GM12878 (cell line): ENCODE measurements around the gene MBOAT1. TPM values are rescaled to one million over a fixed set of nuclear protein-coding genes. Genes with fewer than 3 reads are reported as not detected.

Experiments
- ATAC-seq: fragments of 200-7000 bp; cut with Tn5 transposase; 3 replicates; pipeline ENCODE4 v1.9.1; 2020; ENCODE audit warnings: mild to moderate bottlenecking, moderate library complexity
- BruUV-seq: library from RNA; stranded (reverse); fragments of 400-500 nt; replicated peaks from 2 replicates; lab custom pipeline; 2021; lab: Mats Ljungman, UMichigan
- CTCF ChIA-PET: fragments of 300-600 bp; sonication (Branson Sonifier 250); formaldehyde crosslinking; extraction: SDS; loops from one replicate; lab custom pipeline; 2021; ENCODE audit warnings: inconsistent platforms; lab: Yijun Ruan, JAX
- POLR2A ChIA-PET: fragments of 350-600 bp; formaldehyde crosslinking; extraction: SDS; loops from one replicate; lab custom pipeline; 2021; ENCODE audit warnings: inconsistent platforms; lab: Charles Lee
- RAD21 ChIA-PET: fragments of 300-600 bp; sonication (Branson Sonifier 250); formaldehyde crosslinking; loops from one replicate; lab custom pipeline; 2023; ENCODE audit warnings: antibody characterized with exemption; ENCODE audit not compliant: unreplicated experiment; lab: Charles Lee
- SMC1A ChIA-PET: fragments of 300-600 bp; sonication (Branson Sonifier 250); formaldehyde crosslinking; loops from one replicate; lab custom pipeline; 2023; ENCODE audit not compliant: unreplicated experiment, uncharacterized antibody; lab: Charles Lee
- DNase-seq: peaks from one replicate; pipeline ENCODE4 v3.0.0-alpha.2; 2011; ENCODE audit warnings: low read depth, low spot score
- FAIRE-seq: peaks from 3 replicates; lab custom pipeline; 2011; peaks lifted over from hg19 to GRCh38; lab: Jason Lieb, UNC
- H2AFZ ChIP-seq: 2 replicates; pipeline ENCODE4 v1.6.0; 2011; ENCODE audit warnings: low read depth, low read length, control low read depth; ENCODE audit not compliant: control insufficient read depth
- H3K27ac ChIP-seq: 2 replicates; pipeline ENCODE4 v1.5.1; 2011; ENCODE audit warnings: control low read depth; ENCODE audit not compliant: control insufficient read depth, insufficient read depth
- H3K27me3 ChIP-seq, 2 experiments: replicated peaks in 1 of 2; 2 replicates each; pipeline versions ENCODE4 v1.6.0 to v1.6.1; 2011; ENCODE audit warnings: low read length in 1 of 2; ENCODE audit not compliant: control insufficient read depth in 2 of 2, insufficient read depth in 2 of 2
- H3K36me3 ChIP-seq, 2 experiments: 2 replicates each; pipeline ENCODE4 v1.5.1; 2011; ENCODE audit warnings: low read length in 1 of 2; ENCODE audit not compliant: control insufficient read depth in 2 of 2, insufficient read depth in 2 of 2
- H3K4me1 ChIP-seq: 2 replicates; pipeline ENCODE4 v1.6.1; 2011; ENCODE audit warnings: mild to moderate bottlenecking, low read length, moderate library complexity, mixed read lengths; ENCODE audit not compliant: control insufficient read depth, insufficient read depth
- H3K4me2 ChIP-seq: 2 replicates; pipeline ENCODE4 v1.6.0; 2011; ENCODE audit warnings: control low read depth; ENCODE audit not compliant: control insufficient read depth, insufficient read depth
- H3K4me3 ChIP-seq: fragments of 200-600 bp; sonication (generic); 2 replicates; pipeline ENCODE4 v1.5.1; 2016
- H3K79me2 ChIP-seq: 2 replicates; pipeline ENCODE4 v1.6.0; 2011; ENCODE audit warnings: low read length; ENCODE audit not compliant: control insufficient read depth, insufficient read depth
- H3K9ac ChIP-seq: 2 replicates; pipeline ENCODE4 v1.8.0; 2011; ENCODE audit warnings: low read length, control low read depth, mixed read lengths; ENCODE audit not compliant: control insufficient read depth, insufficient read depth
- H3K9me3 ChIP-seq: replicated peaks from 3 replicates; pipeline ENCODE4 v1.5.1; 2011; ENCODE audit warnings: mild to moderate bottlenecking, low read length; ENCODE audit not compliant: control insufficient read depth, insufficient read depth
- H4K20me1 ChIP-seq: 2 replicates; pipeline ENCODE4 v1.6.0; 2011; ENCODE audit not compliant: control insufficient read depth, insufficient read depth
- BACH1 ChIP-seq: fragments of 450-650 bp; IDR thresholded peaks from 2 replicates; pipeline ENCODE4 v1.6.1; 2017; ENCODE audit warnings: mild to moderate bottlenecking, borderline replicate concordance
- BRCA1 ChIP-seq: IDR thresholded peaks from 2 replicates; pipeline ENCODE4 v1.6.1; 2011; ENCODE audit warnings: low read depth, low read length, improper control_type of control experiment
- CBFB ChIP-seq: IDR thresholded peaks from 2 replicates; pipeline ENCODE4 v1.6.1; 2016; ENCODE audit warnings: antibody characterized with exemption, low read depth
- DPF2 ChIP-seq: fragments of 450-650 bp; IDR thresholded peaks from 2 replicates; pipeline ENCODE4 v1.6.1; 2017; ENCODE audit warnings: mild to moderate bottlenecking
- IRF4 ChIP-seq: IDR thresholded peaks from 2 replicates; pipeline ENCODE4 v1.6.1; 2011; ENCODE audit warnings: low read depth, low read length
- MEF2A ChIP-seq: IDR thresholded peaks from 2 replicates; pipeline ENCODE4 v1.6.1; 2011; ENCODE audit warnings: low read depth, mild to moderate bottlenecking, low read length, moderate library complexity; ENCODE audit not compliant: insufficient read depth
- NFXL1 ChIP-seq: fragments of 450-650 bp; IDR thresholded peaks from 2 replicates; pipeline ENCODE4 v1.6.1; 2017; ENCODE audit warnings: antibody characterized with exemption, mild to moderate bottlenecking, borderline replicate concordance
- NKRF ChIP-seq: fragments of 450-650 bp; conservative IDR thresholded peaks from 2 replicates; pipeline ENCODE4 v1.6.1; 2017; ENCODE audit warnings: mild to moderate bottlenecking, moderate library complexity
- NR2C2 ChIP-seq: IDR thresholded peaks from 2 replicates; pipeline ENCODE4 v1.6.1; 2011; ENCODE audit warnings: borderline replicate concordance, low read depth; ENCODE audit not compliant: control insufficient read depth, insufficient read length
- STAT3 ChIP-seq: IDR thresholded peaks from 2 replicates; pipeline ENCODE4 v1.6.1; 2011; ENCODE audit warnings: low read depth, low read length, improper control_type of control experiment
- TAF1 ChIP-seq: IDR thresholded peaks from 2 replicates; pipeline ENCODE4 v1.6.1; 2011; ENCODE audit warnings: mild to moderate bottlenecking, low read depth, low read length, borderline replicate concordance
- TCF7 ChIP-seq: IDR thresholded peaks from 2 replicates; pipeline ENCODE4 v1.6.1; 2014; ENCODE audit warnings: antibody characterized with exemption, borderline replicate concordance
- ZNF274 ChIP-seq: IDR thresholded peaks from one replicate; pipeline ENCODE4 v1.8.0; 2011; ENCODE audit not compliant: insufficient read length, insufficient read depth
- WGBS: methylation state at CpG from one replicate; pipeline ENCODE4 v1.1.6; 2016; ENCODE audit warnings: low lambda C conversion rate; ENCODE audit not compliant: insufficient replicate concordance, insufficient coverage; ENCODE audit errors: missing lambda C conversion rate; 5-methylcytosine and 5-hydroxymethylcytosine counted together
- in situ Hi-C: fragments of 300-500 bp; cut with MboI; formaldehyde crosslinking; loops from 9 replicates; pipeline ENCODE4 v1.14.3; 2018; ENCODE audit warnings: mixed read lengths
- intact Hi-C: fragments of 100-400 bp; cut with micrococcal nuclease; formaldehyde crosslinking; loops from one replicate; pipeline ENCODE4 v1.14.2; 2022; ENCODE audit not compliant: unreplicated experiment
- polyA plus RNA-seq, 11 experiments: library from polyadenylated mRNA; depleted of rRNA in 4 of 11; unstranded in 6 of 11; stranded (reverse) in 5 of 11; fragments of >200 nt; fragmentation: Nextera tagmentation in 4 of 11; fragmentation: Illumina TruSeq in 1 of 11; extraction: Ambion mirVana in 4 of 11; extraction: Trizol in 1 of 11; gene quantifications; 1 replicate in 1 of 11; 2 replicates in 10 of 11; pipeline versions ENCODE4 v1.2.1 to v1.2.3, GENCODE V29; 2011 to 2016; ENCODE audit warnings: inconsistent platforms in 2 of 11, missing spikeins in 2 of 11, low read depth in 1 of 11
- total RNA-seq, 4 experiments: library from RNA; depleted of rRNA in 3 of 4; stranded (reverse); fragments of >200 nt in 3 of 4; fragmentation: Illumina TruSeq in 1 of 4; extraction: Trizol in 1 of 4; gene quantifications; 2 replicates each; pipeline versions ENCODE4 v1.2.1 to v1.2.3, GENCODE V29; 2013 to 2021

Gene MBOAT1
- total and polyA plus RNA-seq, 10 of the 15 experiments (the other 5 are each of a cell fraction or from before 2014, with no cell fraction given): 0.39 to 21.0 (median 11.6) TPM

- BruUV-seq: no TSS peak
- Histone ChIP-seq H3K36me3 (no peaks in the 10 kb centered on the region), H3K4me2 (no peak overlapping the region), H3K9me3 (no peaks in the 10 kb centered on the region; the same call in 2 of the 3 replicates), H4K20me1 (no peaks in the 10 kb centered on the region), H2AFZ (no peak overlapping the region), H3K27me3 (no peaks in the 10 kb centered on the region), H3K9ac (no peak overlapping the region), H3K4me3 (no peak overlapping the region), H3K79me2 (peaks cover 2% of the 10 kb centered on the region), H3K27ac (no peak overlapping the region), H3K4me1 (no peaks in the 10 kb centered on the region)
- no peak for DNase-seq
- ChIA-PET POLR2A (no interaction called here), CTCF (interaction anchor here (0.9 kb wide), 1 partner anchor 11 kb away, joined by 3 read pairs; no protein-coding TSS in a partner anchor), SMC1A (no interaction called here), RAD21 (no interaction called here)
- intact Hi-C loops: no loop called here
- in situ Hi-C loops: no loop called here
- no peak for ATAC-seq
- WGBS: 74% methylated on average over 4 of the region's 4 CpGs
- TF ChIP-seq NR2C2 (no peak), STAT3 (no peak), NFXL1 (no peak), DPF2 (no peak), ZNF274 (no peak), BRCA1 (no peak), TCF7 (no peak), MEF2A (no peak), NKRF (no peak), CBFB (no peak), BACH1 (no peak), IRF4 (no peak), TAF1 (no peak)
- FAIRE-seq: no peak
These were observed 53.2 kb downstream of the MBOAT1 start for GRCh38 chr6:20159098-20159497.
